Astrocyte (in vitro differentiated cells and primary cell): Measurements from ENCODE around the gene ANKRD18A. TPM values are rescaled to one million over a fixed set of nuclear protein-coding genes. Genes with fewer than 3 reads are reported as not detected.
"Not testable (repeated sequence)": the region's sequence is repeated elsewhere in the genome, so short reads cannot be mapped to it uniquely, and the experiment has no call there.

Source experiments
- DNase-seq: peaks from one replicate; pipeline ENCODE4 v3.0.0-alpha.2; 2010; ENCODE audit warnings: low read depth
- FAIRE-seq: peaks from 2 replicates; lab custom pipeline; 2011; peaks lifted over from hg19 to GRCh38; lab: Jason Lieb, UNC
- H2AFZ ChIP-seq: 2 replicates; pipeline ENCODE4 v1.6.0; 2012; ENCODE audit warnings: low read depth, low read length, inconsistent platforms
- H3K27ac ChIP-seq: 2 replicates; pipeline ENCODE4 v1.5.1; 2011; ENCODE audit warnings: low read depth, low read length, inconsistent platforms
- H3K27me3 ChIP-seq: 2 replicates; pipeline ENCODE4 v1.6.0; 2011; ENCODE audit warnings: low read length, inconsistent platforms; ENCODE audit not compliant: insufficient read depth
- H3K36me3 ChIP-seq: 2 replicates; pipeline ENCODE4 v1.5.1; 2011; ENCODE audit warnings: low read length, inconsistent platforms; ENCODE audit not compliant: insufficient read depth
- H3K4me1 ChIP-seq: 2 replicates; pipeline ENCODE4 v1.5.1; 2011; ENCODE audit warnings: low read length, inconsistent platforms; ENCODE audit not compliant: insufficient read depth
- H3K4me2 ChIP-seq: 2 replicates; pipeline ENCODE4 v1.6.0; 2012; ENCODE audit warnings: low read length, inconsistent platforms
- H3K4me3 ChIP-seq: 2 replicates; pipeline ENCODE4 v1.5.1; 2011; ENCODE audit warnings: low read depth, mild to moderate bottlenecking, low read length, inconsistent platforms; ENCODE audit not compliant: insufficient read depth
- H3K79me2 ChIP-seq: 2 replicates; pipeline ENCODE4 v1.6.0; 2012; ENCODE audit warnings: mild to moderate bottlenecking, low read length, inconsistent platforms; ENCODE audit not compliant: insufficient read depth
- H3K9ac ChIP-seq: 2 replicates; pipeline ENCODE4 v1.6.0; 2012; ENCODE audit warnings: mild to moderate bottlenecking, low read length, inconsistent platforms
- H3K9me3 ChIP-seq: 2 replicates; pipeline ENCODE4 v1.5.1; 2012; ENCODE audit warnings: low read depth, mild to moderate bottlenecking, low read length, inconsistent platforms; ENCODE audit not compliant: insufficient read depth
- H4K20me1 ChIP-seq: 2 replicates; pipeline ENCODE4 v1.6.0; 2012; ENCODE audit warnings: low read length, inconsistent platforms; ENCODE audit not compliant: insufficient read depth
- H3K27ac Mint-ChIP-seq: one replicate; pipeline ENCODE4 v1.8.0; 2021; ENCODE audit warnings: mild to moderate bottlenecking, mixed read lengths; ENCODE audit not compliant: unreplicated experiment
- H3K27me3 Mint-ChIP-seq: one replicate; pipeline ENCODE4 v1.8.0; 2021; ENCODE audit warnings: low read depth, mixed read lengths; ENCODE audit not compliant: unreplicated experiment
- H3K36me3 Mint-ChIP-seq: one replicate; pipeline ENCODE4 v1.8.0; 2021; ENCODE audit warnings: low read depth, mixed read lengths; ENCODE audit not compliant: unreplicated experiment
- H3K4me1 Mint-ChIP-seq: one replicate; pipeline ENCODE4 v1.8.0; 2021; ENCODE audit warnings: low read depth, mixed read lengths; ENCODE audit not compliant: unreplicated experiment
- H3K4me3 Mint-ChIP-seq: one replicate; pipeline ENCODE4 v1.8.0; 2021; ENCODE audit warnings: mild to moderate bottlenecking, moderate library complexity, mixed read lengths; ENCODE audit not compliant: unreplicated experiment
- H3K9me3 Mint-ChIP-seq: one replicate; pipeline ENCODE4 v1.8.0; 2021; ENCODE audit warnings: mild to moderate bottlenecking, mixed read lengths; ENCODE audit not compliant: unreplicated experiment
- total RNA-seq: library from RNA; stranded (reverse); gene quantifications from 2 replicates; pipeline ENCODE4 v1.2.1, GENCODE V29; 2021

The ANKRD18A gene
- total RNA-seq, 1 donor from 2014 or later, result 11.7 TPM

DNA sequence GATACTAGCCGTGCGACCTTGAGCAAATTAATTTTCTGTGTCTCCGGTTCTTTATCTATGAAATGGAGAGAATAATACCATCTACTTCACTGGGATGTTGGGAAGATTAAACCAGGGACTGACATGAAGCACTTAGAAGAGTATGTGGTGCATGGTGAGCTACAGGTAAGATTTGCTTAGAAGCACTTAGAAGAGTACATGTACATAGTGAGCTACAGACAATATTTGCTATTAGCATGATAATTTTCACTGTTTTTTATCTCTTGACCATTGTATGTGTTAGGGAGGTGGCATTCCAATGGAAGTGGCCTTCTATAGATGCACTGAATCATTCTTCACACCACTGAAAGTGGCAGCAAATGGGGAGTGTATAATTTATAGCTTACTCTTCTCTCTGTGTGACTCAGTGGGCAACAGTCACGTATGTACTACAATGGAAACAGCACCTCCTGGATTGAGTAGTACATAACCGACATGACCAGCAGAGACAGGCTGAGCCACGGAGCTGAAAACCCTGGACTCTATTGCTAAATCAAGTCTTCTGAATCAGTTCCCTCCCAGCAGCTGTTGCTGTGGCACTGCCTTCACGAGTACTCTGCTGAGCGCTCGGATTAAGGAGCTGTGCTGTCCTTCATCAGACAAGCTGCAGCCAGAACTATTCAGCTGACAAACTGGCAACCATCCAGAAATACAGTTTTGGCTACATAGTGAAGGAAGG is 28.9 kb downstream of the ANKRD18A start:
- not testable (repeated sequence) for H3K4me1 ChIP-seq, H4K20me1 ChIP-seq, H3K36me3 ChIP-seq, H3K9me3 ChIP-seq, H3K27me3 ChIP-seq, H3K27me3 Mint-ChIP-seq, H3K4me3 Mint-ChIP-seq, FAIRE-seq, H3K4me2 ChIP-seq, H3K79me2 ChIP-seq, H3K4me3 ChIP-seq, DNase-seq, H3K9me3 Mint-ChIP-seq, H3K27ac ChIP-seq, H3K36me3 Mint-ChIP-seq, H3K9ac ChIP-seq, H3K4me1 Mint-ChIP-seq, H3K27ac Mint-ChIP-seq, H2AFZ ChIP-seq

DNA sequence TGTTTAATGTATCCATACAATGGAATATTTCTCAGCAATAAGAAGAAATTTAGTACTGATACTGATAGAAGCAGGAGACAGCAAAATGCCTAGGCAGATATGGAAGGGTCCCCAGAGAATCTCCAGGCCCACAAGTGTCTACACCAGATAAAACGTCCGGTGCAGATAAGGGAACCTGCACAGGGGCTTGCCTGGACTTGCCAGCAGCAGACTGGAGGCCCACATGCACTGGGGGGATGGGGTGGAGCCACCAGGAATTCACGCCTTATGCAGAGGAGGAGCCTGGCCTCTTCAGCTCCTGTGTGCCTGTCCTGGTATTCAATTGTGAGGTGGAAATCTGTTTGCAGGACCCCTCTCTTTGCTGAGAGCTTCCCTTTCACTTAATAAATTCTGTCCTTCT is 36.6 kb downstream of the ANKRD18A start:
- not testable (repeated sequence) for H3K4me2 ChIP-seq, H3K36me3 Mint-ChIP-seq, H3K79me2 ChIP-seq, H3K4me3 ChIP-seq, H3K9ac ChIP-seq, H3K4me3 Mint-ChIP-seq, FAIRE-seq, H3K4me1 Mint-ChIP-seq, H3K27me3 Mint-ChIP-seq, H3K27ac Mint-ChIP-seq, H3K9me3 ChIP-seq, H3K9me3 Mint-ChIP-seq, H3K4me1 ChIP-seq, H4K20me1 ChIP-seq, H2AFZ ChIP-seq, DNase-seq, H3K27me3 ChIP-seq, H3K36me3 ChIP-seq, H3K27ac ChIP-seq

DNA sequence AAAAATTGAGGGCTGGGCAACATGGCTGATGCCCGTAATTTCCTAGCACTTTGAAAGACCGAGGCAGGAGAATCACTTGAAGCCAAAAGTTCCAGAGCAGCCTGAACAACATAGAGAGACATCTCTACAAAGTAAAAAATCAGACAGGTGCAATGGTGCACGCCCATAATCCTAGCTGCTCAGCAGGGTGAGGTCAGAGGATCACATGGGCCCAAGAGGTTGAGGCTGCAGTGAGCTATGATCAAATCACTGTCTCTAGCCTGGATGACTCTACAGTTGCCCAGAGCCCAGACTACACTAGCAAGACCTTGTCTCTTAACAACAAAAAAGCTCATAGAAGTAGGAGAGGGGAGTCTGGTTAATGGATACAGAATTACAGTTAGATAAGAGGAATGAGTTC is 40.3 kb downstream of the ANKRD18A start:
- not testable (repeated sequence) for H3K27me3 ChIP-seq, H3K79me2 ChIP-seq, H3K27me3 Mint-ChIP-seq, H3K4me2 ChIP-seq, H4K20me1 ChIP-seq, H3K4me3 Mint-ChIP-seq, H3K36me3 ChIP-seq, H3K4me1 ChIP-seq, DNase-seq, H3K4me3 ChIP-seq, H3K9ac ChIP-seq, H3K9me3 Mint-ChIP-seq, H2AFZ ChIP-seq, H3K4me1 Mint-ChIP-seq, FAIRE-seq, H3K9me3 ChIP-seq, H3K36me3 Mint-ChIP-seq, H3K27ac Mint-ChIP-seq, H3K27ac ChIP-seq

GRCh38 chr9:38576181-38576580 is 44.2 kb downstream of the ANKRD18A start:
- H3K36me3 ChIP-seq, H3K27me3 ChIP-seq, H3K4me3 ChIP-seq, H3K27me3 Mint-ChIP-seq, H3K9me3 Mint-ChIP-seq, H3K27ac Mint-ChIP-seq, H3K9me3 ChIP-seq, H3K9ac ChIP-seq, H3K4me1 Mint-ChIP-seq, H2AFZ ChIP-seq, FAIRE-seq, H3K79me2 ChIP-seq, DNase-seq, H4K20me1 ChIP-seq, H3K36me3 Mint-ChIP-seq, H3K4me3 Mint-ChIP-seq, H3K4me2 ChIP-seq, H3K27ac ChIP-seq, H3K4me1 ChIP-seq: not testable (repeated sequence)

DNA sequence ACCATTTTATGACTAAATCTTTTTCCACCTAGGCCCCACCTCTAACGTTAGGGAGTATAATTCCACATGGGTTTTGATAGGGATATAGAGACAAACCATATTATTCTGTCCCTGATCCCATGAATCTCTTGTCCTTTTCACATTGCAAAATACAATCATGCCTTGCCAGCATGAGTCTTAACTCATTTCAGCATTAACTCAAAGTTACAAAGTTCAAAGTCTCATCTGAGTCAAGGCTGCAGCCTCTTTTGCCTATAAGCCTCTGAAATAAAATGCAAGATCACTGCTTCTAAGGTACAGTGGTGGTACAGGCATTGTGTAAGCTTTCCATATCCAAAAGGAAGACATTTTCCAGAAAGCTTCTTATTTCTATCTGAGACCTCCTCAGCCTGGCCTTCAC is 54.3 kb downstream of the ANKRD18A start:
- H3K9me3 ChIP-seq, H3K27me3 ChIP-seq, H3K9me3 Mint-ChIP-seq, H3K9ac ChIP-seq, H2AFZ ChIP-seq, H3K4me1 ChIP-seq, H3K36me3 Mint-ChIP-seq, H4K20me1 ChIP-seq, FAIRE-seq, H3K4me1 Mint-ChIP-seq, H3K4me3 ChIP-seq, H3K79me2 ChIP-seq, H3K4me2 ChIP-seq, H3K4me3 Mint-ChIP-seq, H3K27me3 Mint-ChIP-seq, H3K36me3 ChIP-seq, DNase-seq, H3K27ac ChIP-seq, H3K27ac Mint-ChIP-seq: not testable (repeated sequence)

DNA sequence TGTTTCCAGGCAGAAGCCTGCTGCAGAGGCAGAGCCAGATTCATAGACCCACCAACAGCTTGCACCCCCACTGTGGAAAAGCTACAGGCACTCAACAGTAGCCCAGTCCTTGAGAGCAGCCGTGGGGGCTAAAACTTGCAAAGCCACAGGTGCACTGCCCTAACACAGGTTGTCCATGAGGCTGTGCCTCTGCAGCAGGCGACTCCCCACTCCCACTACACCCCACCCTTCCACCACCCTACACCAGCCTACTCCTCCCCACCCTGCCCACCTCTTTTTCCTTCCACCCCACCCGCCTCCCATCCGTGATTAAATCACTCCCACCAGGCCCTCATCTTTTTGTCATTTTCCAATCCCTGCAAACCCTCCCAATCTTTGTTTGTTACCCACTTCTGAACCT is 55.2 kb downstream of the ANKRD18A start:
- not testable (repeated sequence) for H3K27me3 ChIP-seq, H3K36me3 ChIP-seq, H3K79me2 ChIP-seq, FAIRE-seq, H3K9ac ChIP-seq, H3K27ac ChIP-seq, H2AFZ ChIP-seq, H3K4me3 ChIP-seq, H3K9me3 ChIP-seq, H3K4me1 Mint-ChIP-seq, H3K27me3 Mint-ChIP-seq, H3K4me3 Mint-ChIP-seq, H4K20me1 ChIP-seq, H3K4me2 ChIP-seq, H3K4me1 ChIP-seq, H3K36me3 Mint-ChIP-seq, H3K9me3 Mint-ChIP-seq, DNase-seq, H3K27ac Mint-ChIP-seq
